HG03565 (cell line): ENCODE results near the gene ING5.
"Not testable (repeated sequence)": the region's sequence is repeated elsewhere in the genome, so short reads cannot be mapped to it uniquely, and the experiment has no call there.

ENCODE experiments used
- ATAC-seq: cut with Tn5 transposase; IDR thresholded peaks from one replicate; pipeline ENCODE4 v1.9.1; 2021; ENCODE audit warnings: mild to moderate bottlenecking, moderate library complexity; ENCODE audit not compliant: unreplicated experiment

Gene ING5

GRCh38 chr2:241755777-241756176, 53.9 kb downstream of the ING5 start:
- ATAC-seq = no peak

- no peak for ATAC-seq
Observed at GRCh38 chr2:241759067-241759807, 57.4 kb downstream of the ING5 start.

- not testable (repeated sequence) for ATAC-seq
Observed at GRCh38 chr2:241759893-241760292, 58.1 kb downstream of the ING5 start.

GRCh38 chr2:241760301-241760771, 58.5 kb downstream of the ING5 start:
- ATAC-seq = no peak

- no peak for ATAC-seq
Observed at GRCh38 chr2:241762321-241762932, 60.6 kb downstream of the ING5 start.

- ATAC-seq = no peak
Observed at GRCh38 chr2:241762933-241763369, 61.1 kb downstream of the ING5 start.

GRCh38 chr2:241763551-241764274, 61.9 kb downstream of the ING5 start:
- ATAC-seq = no peak

- ATAC-seq = no peak
Observed at GRCh38 chr2:241764275-241765241, 62.7 kb downstream of the ING5 start.

GRCh38 chr2:241767464-241768250, 65.8 kb downstream of the ING5 start:
- ATAC-seq = no peak

- ATAC-seq = no peak
Observed at GRCh38 chr2:241768251-241768711, 66.4 kb downstream of the ING5 start.

- ATAC-seq = no peak
Observed at GRCh38 chr2:241768850-241769249, 67.0 kb downstream of the ING5 start.

GRCh38 chr2:241769819-241770184, 68.0 kb downstream of the ING5 start:
- ATAC-seq = no peak

- ATAC-seq = no peak
Observed at GRCh38 chr2:241770185-241770935, 68.5 kb downstream of the ING5 start.

GRCh38 chr2:241770936-241771285, 69.1 kb downstream of the ING5 start:
- no peak for ATAC-seq

GRCh38 chr2:241771286-241772062, 69.6 kb downstream of the ING5 start:
- ATAC-seq = no peak

- ATAC-seq = no peak
Observed at GRCh38 chr2:241772063-241772499, 70.2 kb downstream of the ING5 start.

GRCh38 chr2:241773511-241774418, 71.9 kb downstream of the ING5 start:
- no peak for ATAC-seq
